Measurements from ENCODE around the gene PHF20. TPM values are rescaled to one million over a fixed set of nuclear protein-coding genes. Genes with fewer than 3 reads are reported as not detected.
"Not testable (repeated sequence)": the region's sequence is repeated elsewhere in the genome, so short reads cannot be mapped to it uniquely, and the experiment has no call there.

The PHF20 gene
- total RNA-seq, 4 donors from 2014 or later, result 28.0 to 51.7 (median 35.2) TPM

DNA sequence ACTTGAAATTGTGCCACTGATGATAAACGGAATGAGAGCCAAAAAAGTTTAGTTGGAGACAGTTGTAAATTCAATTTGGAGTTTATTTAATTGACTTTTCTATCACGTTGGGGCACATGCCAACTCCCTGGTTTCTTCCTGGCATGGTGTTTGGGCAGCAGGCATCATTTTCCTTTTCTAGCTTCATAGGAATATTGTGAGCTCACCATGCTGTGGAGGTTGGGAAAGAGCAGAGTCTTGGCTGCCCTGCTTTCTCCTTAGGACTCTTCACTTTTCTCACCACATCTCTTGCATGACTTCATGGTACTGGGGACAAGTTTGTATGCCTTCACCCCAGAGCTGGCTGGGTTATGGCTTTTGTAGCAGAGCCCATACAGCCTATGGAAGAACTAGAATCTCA, 176.1 kb downstream of the PHF20 start:
- Histone ChIP-seq H3K4me1 (peaks cover 6 to 11% of the 10 kb centered on the region in 2 donors), H3K9me3 (no peaks in the 10 kb centered on the region), H3K27ac (no peak overlapping the region), H3K27me3 (no peaks in the 10 kb centered on the region), H3K36me3 (peaks cover 0 to 7% of the 10 kb centered on the region in 2 donors), H3K4me3 (replicated peaks in 1 of 3) (no peak overlapping the region)
- whole genome bisulfite sequencing, 2 donors, result 87 to 88% methylated on average over 2 of the region's 2 CpGs
- DNase-seq, result no peak
- intact Hi-C loops (cut with DNase I), result no loop called here
- TF ChIP-seq, protein P1, sequence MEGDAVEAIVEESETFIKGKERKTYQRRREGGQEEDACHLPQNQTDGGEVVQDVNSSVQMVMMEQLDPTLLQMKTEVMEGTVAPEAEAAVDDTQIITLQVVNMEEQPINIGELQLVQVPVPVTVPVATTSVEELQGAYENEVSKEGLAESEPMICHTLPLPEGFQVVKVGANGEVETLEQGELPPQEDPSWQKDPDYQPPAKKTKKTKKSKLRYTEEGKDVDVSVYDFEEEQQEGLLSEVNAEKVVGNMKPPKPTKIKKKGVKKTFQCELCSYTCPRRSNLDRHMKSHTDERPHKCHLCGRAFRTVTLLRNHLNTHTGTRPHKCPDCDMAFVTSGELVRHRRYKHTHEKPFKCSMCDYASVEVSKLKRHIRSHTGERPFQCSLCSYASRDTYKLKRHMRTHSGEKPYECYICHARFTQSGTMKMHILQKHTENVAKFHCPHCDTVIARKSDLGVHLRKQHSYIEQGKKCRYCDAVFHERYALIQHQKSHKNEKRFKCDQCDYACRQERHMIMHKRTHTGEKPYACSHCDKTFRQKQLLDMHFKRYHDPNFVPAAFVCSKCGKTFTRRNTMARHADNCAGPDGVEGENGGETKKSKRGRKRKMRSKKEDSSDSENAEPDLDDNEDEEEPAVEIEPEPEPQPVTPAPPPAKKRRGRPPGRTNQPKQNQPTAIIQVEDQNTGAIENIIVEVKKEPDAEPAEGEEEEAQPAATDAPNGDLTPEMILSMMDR (IDR thresholded peaks at IDR 0.05), result no peak
- no peak for TF ChIP-seq POLR2A (IDR thresholded peaks at IDR 0.05)

GRCh38 chr20:35950093-35950492, 178.3 kb downstream of the PHF20 start:
- Histone ChIP-seq H3K9me3 (no peaks in the 10 kb centered on the region), H3K36me3 (peaks cover 0 to 7% of the 10 kb centered on the region in 2 donors), H3K4me1 (peaks cover 12 to 15% of the 10 kb centered on the region in 2 donors), H3K27ac (no peak overlapping the region), H3K4me3 (replicated peaks in 1 of 3) (no peak overlapping the region), H3K27me3 (no peaks in the 10 kb centered on the region)
- DNase-seq, result no peak
- WGBS, 2 donors, result 93 to 96% methylated on average over 7 of the region's 7 CpGs
- intact Hi-C loops (cut with DNase I), result loop anchor here (5.0 kb wide), 1 partner anchor 208 kb away; the partner anchor contains the start of gene RBM39
- TF ChIP-seq, protein P1 (IDR thresholded peaks at IDR 0.05), result no peak
- no peak for TF ChIP-seq POLR2A (IDR thresholded peaks at IDR 0.05)

DNA sequence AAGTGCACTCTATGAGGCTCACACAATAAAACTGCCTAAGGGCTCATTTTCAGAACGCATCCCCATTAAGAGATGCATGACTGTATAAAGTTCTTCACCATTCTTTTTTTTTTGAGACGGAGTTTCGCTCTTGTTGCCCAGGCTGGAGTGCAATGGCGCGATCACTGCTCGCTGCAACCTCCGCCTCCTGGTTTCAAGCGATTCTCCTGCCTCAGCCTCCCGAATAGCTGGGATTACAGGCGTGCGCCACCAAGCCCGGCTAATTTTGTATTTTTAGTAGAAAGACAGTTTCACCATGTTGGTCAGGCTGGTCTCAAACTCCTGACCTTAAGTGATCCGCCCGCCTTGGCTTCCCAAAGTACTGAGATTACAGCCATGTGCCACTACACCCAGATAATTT, 180.3 kb downstream of the PHF20 start:
- H3K27me3 ChIP-seq; DNase-seq; H3K36me3 ChIP-seq; H3K4me3 ChIP-seq (replicated peaks in 1 of 3); H3K9me3 ChIP-seq: not testable (repeated sequence)
- intact Hi-C loops (cut with DNase I), result loop anchor here (5.0 kb wide), 1 partner anchor 210 kb away; the partner anchor contains the start of gene RBM39
- H3K27ac ChIP-seq, result peak overlapping the region in 1 of 3 donors; percentile 95
- 97 to 98% methylated on average over 14 of the region's 14 CpGs for WGBS, 2 donors
- peaks cover 15 to 18% of the 10 kb centered on the region in 2 donors for H3K4me1 ChIP-seq

DNA sequence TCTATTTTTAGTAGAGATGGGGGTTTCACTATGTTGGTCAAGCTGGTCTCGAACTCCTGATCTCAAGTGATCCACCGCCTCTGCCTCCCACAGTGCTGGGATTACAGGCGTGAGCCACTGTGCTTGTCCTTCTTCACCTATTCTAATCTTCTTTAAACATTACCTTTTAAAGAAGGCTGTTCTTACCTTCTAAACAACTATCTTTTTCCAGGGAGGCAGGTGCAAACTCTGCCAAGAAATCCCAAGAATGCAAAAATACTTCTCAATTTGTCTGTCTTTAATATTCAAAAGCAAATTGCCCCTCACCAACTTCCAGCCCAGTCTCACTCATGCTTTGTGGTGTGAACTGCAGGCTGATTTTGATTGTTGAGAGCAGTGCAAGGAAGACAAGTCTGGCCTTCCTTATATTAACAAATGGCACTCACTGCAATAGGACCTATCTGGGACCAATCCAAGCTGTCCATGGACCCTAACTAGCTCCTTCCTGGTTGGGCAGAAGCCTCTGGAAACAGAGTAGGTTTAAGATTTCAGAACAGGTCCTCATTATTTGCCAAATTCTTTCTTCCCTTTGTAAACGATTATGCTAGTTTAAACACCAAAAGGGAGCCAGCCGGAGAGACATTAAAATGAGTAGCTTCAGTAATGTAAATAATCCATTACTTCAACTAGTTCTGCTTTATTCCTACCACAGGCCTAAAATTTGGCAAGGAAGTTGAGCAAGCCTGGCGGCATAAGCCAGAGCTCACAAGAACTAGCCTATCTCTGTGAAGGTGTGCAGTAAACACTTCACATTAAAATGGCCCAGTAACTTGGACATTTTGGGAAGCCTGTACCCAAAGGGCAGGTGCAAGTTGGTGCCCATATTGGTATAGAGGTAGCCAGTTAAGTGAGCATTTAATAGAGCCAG, 180.9 kb downstream of the PHF20 start:
- Histone ChIP-seq H3K27me3 (no peaks in the 10 kb centered on the region), H3K4me3 (replicated peaks in 1 of 3) (peak overlapping the region; percentile 62 to 91 (median 74)), H3K4me1 (peaks cover 15 to 18% of the 10 kb centered on the region in 2 donors), H3K27ac (peak overlapping the region; percentile 92 to 96 (median 95)), H3K36me3 (peaks cover 0 to 2% of the 10 kb centered on the region in 2 donors), H3K9me3 (no peaks in the 10 kb centered on the region)
- no peak for TF ChIP-seq POLR2A (IDR thresholded peaks at IDR 0.05)
- TF ChIP-seq, protein P1 (IDR thresholded peaks at IDR 0.05), result no peak
- intact Hi-C loops (cut with DNase I), result loop anchor here (5.0 kb wide), 1 partner anchor 210 kb away; the partner anchor contains the start of gene RBM39
- peak in 1 of 2 donors; percentile 3 for DNase-seq
- WGBS, 2 donors, result 60 to 65% methylated on average over 6 of the region's 6 CpGs

GRCh38 chr20:35953387-35954199, 181.8 kb downstream of the PHF20 start:
- WGBS, 2 donors, result 1 to 2% methylated on average over 22 to 29 of the region's 65 CpGs
- peak; percentile 46 to 51 for DNase-seq

More at GRCh38 chr20:35953387-35954199, 181.8 kb downstream of the PHF20 start:
- intact Hi-C loops (cut with DNase I), result loop anchor here (5.0 kb wide), 1 partner anchor 211 kb away; the partner anchor contains the start of gene RBM39
- peaks cover 15 to 18% of the 10 kb centered on the region in 2 donors for H3K4me1 ChIP-seq
- H3K27me3 ChIP-seq, result no peaks in the 10 kb centered on the region
- peak overlapping the region; percentile 92 to 96 (median 95) for H3K27ac ChIP-seq
- TF ChIP-seq, protein P1 (IDR thresholded peaks at IDR 0.05), result no peak
- no peak for TF ChIP-seq POLR2A (IDR thresholded peaks at IDR 0.05)
- H3K9me3 ChIP-seq, result no peaks in the 10 kb centered on the region
- no peaks in the 10 kb centered on the region for H3K36me3 ChIP-seq
- H3K4me3 ChIP-seq (replicated peaks in 1 of 3), result peak overlapping the region; percentile 62 to 91 (median 74)
